Kidney (tissue), 14 donors: ENCODE measurements around the gene ODAD3. TPM values are rescaled to one million over a fixed set of nuclear protein-coding genes. Genes with fewer than 3 reads are reported as not detected.

Source experiments
- DNase-seq, 5 donors: peaks; one replicate each; pipeline ENCODE4 v3.0.0-alpha.2; 2013 to 2020
- FAIRE-seq: peaks from 2 replicates; lab custom pipeline; 2012; peaks lifted over from hg19 to GRCh38; lab: Jason Lieb, UNC
- H3K27ac ChIP-seq, 2 donors: one replicate each; pipeline ENCODE4 v1.7.0; 2013; ENCODE audit warnings: low read depth in 2 of 2, low read length in 2 of 2, inconsistent platforms in 1 of 2
- H3K27me3 ChIP-seq: one replicate; pipeline ENCODE4 v1.7.1; 2013; ENCODE audit warnings: low read length, inconsistent platforms; ENCODE audit not compliant: control insufficient read depth, insufficient read depth
- H3K36me3 ChIP-seq, 3 donors: one replicate each; pipeline versions ENCODE4 v1.7.0 to v1.7.1; 2013; ENCODE audit warnings: low read length in 3 of 3, control low read depth in 1 of 3, inconsistent platforms in 1 of 3; ENCODE audit not compliant: insufficient read depth in 3 of 3, control insufficient read depth in 2 of 3
- H3K4me1 ChIP-seq, 3 donors: one replicate each; pipeline versions ENCODE4 v1.7.0 to v1.7.1; 2013; ENCODE audit warnings: low read length in 3 of 3, inconsistent platforms in 1 of 3, low read depth in 1 of 3; ENCODE audit not compliant: control insufficient read depth in 2 of 3, insufficient read depth in 2 of 3
- H3K4me3 ChIP-seq, 3 donors: one replicate each; pipeline versions ENCODE4 v1.7.0 to v1.8.1; 2013; ENCODE audit warnings: low read length in 3 of 3, control low read depth in 1 of 3, inconsistent platforms in 1 of 3
- H3K9ac ChIP-seq, 3 donors: one replicate each; pipeline versions ENCODE4 v1.7.0 to v1.7.1; 2013; ENCODE audit warnings: low read length in 3 of 3, control low read depth in 1 of 3, inconsistent platforms in 1 of 3
- H3K9me3 ChIP-seq, 3 donors: one replicate each; pipeline versions ENCODE4 v1.7.0 to v1.7.1; 2013; ENCODE audit warnings: low read length in 3 of 3, control low read depth in 1 of 3, inconsistent platforms in 1 of 3; ENCODE audit not compliant: control insufficient read depth in 2 of 3, insufficient read depth in 1 of 3
- intact Hi-C: fragments of 100-400 bp; cut with DNase I; formaldehyde crosslinking; loops from one replicate; pipeline ENCODE4 v1.11.1; 2022
- polyA plus RNA-seq: library from polyadenylated mRNA; stranded (reverse); fragments of 350-450 nt; fragmentation: Illumina TruSeq; extraction: RNeasy Lipid Tissue Mini Kit (QIAGEN cat#74804); gene quantifications from one replicate; pipeline ENCODE4 v1.2.3, GENCODE V29; 2014; ENCODE audit warnings: low read depth, low replicate concordance; ENCODE audit not compliant: insufficient read depth
- total RNA-seq: library from RNA; stranded (reverse); fragmentation: NEBNext Ultra II Directional; extraction: Animal tissue kit (Norgen Biotek cat#: 25700); gene quantifications from one replicate; pipeline ENCODE4 v1.2.1, GENCODE V29; 2021
- TF ChIP-seq, protein P1 (sequence below): IDR thresholded peaks from 3 replicates; pipeline ENCODE4 v1.5.1; 2012; ENCODE audit warnings: mild to moderate bottlenecking, moderate library complexity, borderline replicate concordance; ENCODE audit not compliant: insufficient read depth; ENCODE audit errors: extremely low read depth
- donor health status: control.
- donor health status: control.
- donor health status: control.
- donor health status: control.
- donor health status: control.
- donor health status: DM: yes; HTN: yes; CAD: no.
- donor health status: Normal renal cell carcinoma (clear cell type).

ODAD3 gene
- total and polyA plus RNA-seq, 2 donors from 2014 or later = 1.5 to 7.1 TPM

DNA sequence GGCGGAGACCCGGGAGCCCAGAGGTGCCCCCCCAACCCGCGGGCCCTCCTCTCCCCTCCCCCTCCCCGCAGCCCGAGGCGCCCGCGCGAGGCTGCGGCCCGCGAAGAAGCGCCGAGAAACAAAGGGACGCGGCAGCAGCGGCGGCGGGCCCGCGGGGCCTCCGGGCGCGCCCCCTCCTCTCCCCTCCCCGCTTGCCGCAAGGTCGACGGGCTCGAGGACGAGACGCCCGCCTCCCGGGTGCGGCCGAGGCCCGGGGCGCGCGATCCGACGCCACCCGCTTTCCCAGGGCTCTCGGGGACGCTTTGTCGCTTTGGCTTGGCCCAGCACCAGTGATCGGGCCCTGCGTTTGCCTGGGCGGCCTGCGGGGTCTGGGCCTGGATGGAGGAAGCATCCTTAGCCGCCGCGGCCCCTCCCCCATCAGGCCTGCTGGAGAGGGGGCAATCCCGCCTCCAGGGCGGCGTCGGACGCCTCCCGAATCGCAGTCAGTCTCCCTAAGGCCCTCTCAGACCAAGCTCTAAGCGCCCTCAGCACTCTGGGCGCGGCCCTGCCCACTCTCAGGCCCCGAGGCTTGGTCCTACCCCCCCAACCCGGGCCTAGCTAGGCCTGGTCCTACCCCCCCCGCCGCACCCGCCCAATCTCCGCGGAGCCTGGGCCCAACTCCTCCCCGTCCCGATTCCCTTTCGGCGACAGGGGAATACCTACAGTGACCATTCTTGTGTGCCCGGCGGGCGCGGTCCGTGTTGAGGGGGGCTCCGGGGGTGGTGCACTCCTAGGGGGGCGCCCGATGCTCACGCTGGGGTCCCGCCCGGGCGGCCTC, 45.2 kb upstream of the ODAD3 start:
- peaks cover 11% of the 10 kb centered on the region for H3K27me3 ChIP-seq
- H3K9ac ChIP-seq = no peak overlapping the region
- H3K36me3 ChIP-seq = no peaks in the 10 kb centered on the region
- peaks cover 0 to 6% (median 0%) of the 10 kb centered on the region in 3 donors for H3K4me1 ChIP-seq
- DNase-seq (peak in 1 of 5 donors; percentile 80), FAIRE-seq (no peak)
- H3K27ac ChIP-seq = no peak overlapping the region
- no peak overlapping the region for H3K4me3 ChIP-seq
- intact Hi-C loops = loop anchor here (10.0 kb wide), 1 partner anchor 445 kb away; no protein-coding TSS in a partner anchor
- TF ChIP-seq, protein P1, sequence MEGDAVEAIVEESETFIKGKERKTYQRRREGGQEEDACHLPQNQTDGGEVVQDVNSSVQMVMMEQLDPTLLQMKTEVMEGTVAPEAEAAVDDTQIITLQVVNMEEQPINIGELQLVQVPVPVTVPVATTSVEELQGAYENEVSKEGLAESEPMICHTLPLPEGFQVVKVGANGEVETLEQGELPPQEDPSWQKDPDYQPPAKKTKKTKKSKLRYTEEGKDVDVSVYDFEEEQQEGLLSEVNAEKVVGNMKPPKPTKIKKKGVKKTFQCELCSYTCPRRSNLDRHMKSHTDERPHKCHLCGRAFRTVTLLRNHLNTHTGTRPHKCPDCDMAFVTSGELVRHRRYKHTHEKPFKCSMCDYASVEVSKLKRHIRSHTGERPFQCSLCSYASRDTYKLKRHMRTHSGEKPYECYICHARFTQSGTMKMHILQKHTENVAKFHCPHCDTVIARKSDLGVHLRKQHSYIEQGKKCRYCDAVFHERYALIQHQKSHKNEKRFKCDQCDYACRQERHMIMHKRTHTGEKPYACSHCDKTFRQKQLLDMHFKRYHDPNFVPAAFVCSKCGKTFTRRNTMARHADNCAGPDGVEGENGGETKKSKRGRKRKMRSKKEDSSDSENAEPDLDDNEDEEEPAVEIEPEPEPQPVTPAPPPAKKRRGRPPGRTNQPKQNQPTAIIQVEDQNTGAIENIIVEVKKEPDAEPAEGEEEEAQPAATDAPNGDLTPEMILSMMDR = no peak
- H3K9me3 ChIP-seq = no peaks in the 10 kb centered on the region

DNA sequence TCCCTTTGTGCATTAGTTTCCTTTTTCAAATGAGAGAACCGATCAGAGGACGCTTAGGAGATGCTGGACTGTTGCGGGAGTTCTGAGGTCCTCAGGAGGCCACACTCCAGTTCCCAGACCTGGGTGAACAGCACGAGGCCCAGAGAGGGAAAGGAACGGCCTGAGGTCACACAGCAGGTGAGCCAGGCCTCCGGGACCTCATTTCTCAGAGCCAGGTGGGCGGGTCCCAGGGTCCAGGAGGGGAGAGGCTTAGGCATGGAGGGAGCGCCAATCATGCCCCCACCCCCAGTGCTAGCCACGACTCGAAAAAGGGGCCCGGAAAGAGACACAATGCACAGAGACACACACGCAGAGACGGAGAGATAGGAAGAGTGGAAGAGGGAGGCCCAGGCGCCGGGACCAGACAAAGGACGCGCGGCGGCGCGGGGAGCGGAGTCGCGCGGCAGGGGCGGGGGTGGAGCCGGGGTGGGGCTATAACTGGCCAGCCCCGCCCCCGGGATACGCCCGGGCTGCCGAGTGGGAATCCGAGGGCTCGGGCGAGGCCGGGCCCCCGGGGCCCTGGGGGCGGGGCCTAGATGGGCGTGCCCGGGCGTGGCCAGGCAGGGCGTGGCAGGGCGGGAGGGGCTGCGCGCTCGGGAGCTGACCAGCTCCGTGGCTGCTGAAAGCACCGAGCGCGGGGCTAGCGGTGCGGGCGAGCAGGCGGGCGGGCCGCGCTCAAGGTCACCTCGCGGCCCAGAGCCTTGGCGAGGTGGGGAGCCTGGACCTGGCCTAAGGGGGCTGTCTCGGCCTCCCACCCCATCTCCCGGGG, 44.4 kb upstream of the ODAD3 start:
- peaks cover 11% of the 10 kb centered on the region for H3K27me3 ChIP-seq
- DNase-seq (peak in 2 of 5 donors; percentile 30 to 80), FAIRE-seq (no peak)
- no peaks in the 10 kb centered on the region for H3K36me3 ChIP-seq
- peaks cover 0 to 6% (median 0%) of the 10 kb centered on the region in 3 donors for H3K4me1 ChIP-seq
- H3K4me3 ChIP-seq = no peak overlapping the region
- no peak overlapping the region for H3K9ac ChIP-seq
- intact Hi-C loops = no loop called here
- H3K27ac ChIP-seq = no peak overlapping the region
- no peaks in the 10 kb centered on the region for H3K9me3 ChIP-seq
- TF ChIP-seq, protein P1 = no peak

DNA sequence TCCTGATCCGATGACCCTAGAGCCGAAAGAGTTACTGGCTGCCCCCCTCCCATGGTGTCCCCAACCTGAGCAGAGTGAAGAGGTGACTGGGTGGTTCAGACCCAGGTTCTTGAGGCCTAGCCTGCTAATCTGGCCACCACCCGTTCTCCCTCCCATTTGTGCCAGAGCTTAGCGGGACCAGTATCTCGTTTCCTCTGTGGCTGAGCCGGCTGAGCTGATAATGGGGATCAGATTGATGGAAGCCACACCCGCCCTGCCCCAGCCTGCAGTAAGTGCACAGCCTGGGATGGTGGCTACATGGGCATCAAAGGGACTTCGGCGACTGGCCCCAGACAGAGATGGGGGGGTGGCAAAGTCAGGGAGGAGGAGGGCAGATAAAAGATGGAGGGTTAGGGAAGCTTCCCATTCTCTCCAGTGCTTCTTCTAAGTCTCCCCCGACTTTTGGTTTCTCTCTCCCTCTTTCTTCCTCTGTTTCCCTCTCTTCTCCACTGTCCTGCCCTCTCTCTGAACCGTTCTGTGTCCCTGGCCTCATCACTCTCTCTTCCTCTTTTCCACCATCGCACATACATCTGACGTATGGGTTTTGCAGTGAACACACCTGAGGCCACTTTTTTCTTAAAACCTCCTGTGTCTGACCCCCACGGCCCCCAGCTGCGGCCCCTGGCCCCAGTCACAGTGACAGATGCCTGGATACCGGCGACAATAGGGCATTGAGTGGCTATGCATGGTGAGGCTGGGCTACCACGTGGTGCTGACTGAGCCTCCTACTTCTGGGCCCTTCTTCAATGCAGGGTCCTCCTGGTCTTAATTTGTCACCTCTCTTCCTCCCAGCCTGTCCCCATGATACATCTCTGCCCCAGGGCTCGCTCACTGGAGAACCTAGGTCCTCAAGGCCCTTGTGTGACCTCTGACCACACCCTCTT, 43.5 kb upstream of the ODAD3 start:
- TF ChIP-seq, protein P1 = no peak
- no peak overlapping the region for H3K27ac ChIP-seq
- no peak for FAIRE-seq

More for the DNA sequence above, 43.5 kb upstream of the ODAD3 start:
- H3K27me3 ChIP-seq = peaks cover 11% of the 10 kb centered on the region
- H3K36me3 ChIP-seq = no peaks in the 10 kb centered on the region
- intact Hi-C loops = no loop called here
- no peaks in the 10 kb centered on the region for H3K9me3 ChIP-seq
- DNase-seq = no peak
- H3K4me3 ChIP-seq = no peak overlapping the region
- H3K4me1 ChIP-seq = peaks cover 0 to 6% (median 0%) of the 10 kb centered on the region in 3 donors
- H3K9ac ChIP-seq = no peak overlapping the region
